ENCODE results near the gene TTYH1. TPM values are rescaled to one million over a fixed set of nuclear protein-coding genes. Genes with fewer than 3 reads are reported as not detected.

Gene TTYH1
- total and polyA plus RNA-seq, 9 donors, result 0.25 to 34.2 (median 1.8) TPM

GRCh38 chr19:54448774-54449700 lies 33.8 kb downstream of the TTYH1 start, which contains the start of gene LENG8:
Gene LENG8, plus strand, starts transcription at chr19:54449199. Its CDS starts 2,146 bp downstream, at chr19:54451345.
- peaks cover 7% of the 10 kb centered on the region for H3K4me1 ChIP-seq (ENCODE audit: insufficient read depth)

GRCh38 chr19:54449701-54450069 lies 34.4 kb downstream of the TTYH1 start:
- TF ChIP-seq EP300 (IDR thresholded peaks at IDR 0.05) (no peak), POLR2A (IDR thresholded peaks at IDR 0.05) (no peak), CTCF (IDR thresholded peaks at IDR 0.05) (no peak)
- Histone ChIP-seq H3K4me3 (peak overlapping the region; percentile 68), H3K27ac (peak overlapping the region; percentile 78 to 95), H3K9me3 (no peaks in the 10 kb centered on the region), H3K36me3 (no peaks in the 10 kb centered on the region), H3K4me1 (ENCODE audit: insufficient read depth) (peaks cover 7% of the 10 kb centered on the region), H3K27me3 (no peaks in the 10 kb centered on the region)
- intact Hi-C loops (cut with DNase I), result no loop called here
- 0 to 1% (median 0%) methylated on average over 21 of the region's 21 CpGs for WGBS, 3 donors
- no peak for DNase-seq

More at GRCh38 chr19:54448774-54449700, 33.8 kb downstream of the TTYH1 start, which contains the start of gene LENG8:
- intact Hi-C loops (cut with DNase I), result no loop called here
- Histone ChIP-seq H3K4me3 (peak within 1 kb of the TSS; percentile 68), H3K36me3 (no peaks in the 10 kb centered on the region), H3K9me3 (no peaks in the 10 kb centered on the region), H3K27me3 (no peaks in the 10 kb centered on the region), H3K27ac (peak within 1 kb of the TSS; percentile 78 to 95)
- 0 to 1% (median 0%) methylated on average over 61 to 96 of the region's 96 CpGs for WGBS, 3 donors
- DNase-seq, result peak; percentile 97 to 99 (median 98)
- TF ChIP-seq EP300 (IDR thresholded peaks at IDR 0.05) (peak; percentile 46), POLR2A (IDR thresholded peaks at IDR 0.05) (peak; percentile 99), CTCF (IDR thresholded peaks at IDR 0.05) (peak in 1 of 3 donors; percentile 29)

GRCh38 chr19:54451331-54451871 lies 36.1 kb downstream of the TTYH1 start:
- no peak for TF ChIP-seq CTCF (IDR thresholded peaks at IDR 0.05)
- no peak for TF ChIP-seq POLR2A (IDR thresholded peaks at IDR 0.05)
- TF ChIP-seq EP300 (IDR thresholded peaks at IDR 0.05), result no peak
- intact Hi-C loops (cut with DNase I), result no loop called here
- Histone ChIP-seq H3K27me3 (no peaks in the 10 kb centered on the region), H3K4me3 (no peak overlapping the region), H3K4me1 (ENCODE audit: insufficient read depth) (peaks cover 7% of the 10 kb centered on the region), H3K27ac (no peak overlapping the region), H3K36me3 (no peaks in the 10 kb centered on the region), H3K9me3 (no peaks in the 10 kb centered on the region)
- DNase-seq, result no peak
- WGBS, 3 donors, result 53 to 65% (median 55%) methylated on average over 9 of the region's 9 CpGs

- no peaks in the 10 kb centered on the region for H3K27me3 ChIP-seq
- no peaks in the 10 kb centered on the region for H3K9me3 ChIP-seq
- peaks cover 7% of the 10 kb centered on the region for H3K4me1 ChIP-seq (ENCODE audit: insufficient read depth)
- intact Hi-C loops (cut with DNase I), result no loop called here
- 80 to 83% (median 81%) methylated on average over 10 to 11 of the region's 11 CpGs for WGBS, 3 donors
- peak in 2 of 5 donors; percentile 32 to 37 for DNase-seq
- no peaks in the 10 kb centered on the region for H3K36me3 ChIP-seq
- no peak overlapping the region for H3K27ac ChIP-seq
- TF ChIP-seq EP300 (IDR thresholded peaks at IDR 0.05) (no peak), POLR2A (IDR thresholded peaks at IDR 0.05) (no peak), CTCF (IDR thresholded peaks at IDR 0.05) (no peak)
- H3K4me3 ChIP-seq, result no peak overlapping the region
Measured at GRCh38 chr19:54451997-54452396, 36.7 kb downstream of the TTYH1 start.
